Loucy (cell line): Measurements from ENCODE around the gene NELFA.

ENCODE experiments used
- H2AFZ ChIP-seq: fragments of 200-600 bp; sonication (generic); 2 replicates; pipeline ENCODE4 v1.6.0; 2016; ENCODE audit warnings: antibody characterized with exemption, mild to moderate bottlenecking, low read length, moderate library complexity
- H3F3A ChIP-seq: fragments of 200-600 bp; 2 replicates; pipeline ENCODE4 v1.6.0; 2016; ENCODE audit warnings: antibody characterized with exemption, low read depth, mild to moderate bottlenecking
- H3K27me3 ChIP-seq: fragments of 200-600 bp; sonication (generic); 2 replicates; pipeline ENCODE4 v1.6.1; 2014; ENCODE audit warnings: low read length, mild to moderate bottlenecking; ENCODE audit not compliant: insufficient read depth, poor library complexity, severe bottlenecking
- H3K36me3 ChIP-seq: fragments of 200-600 bp; sonication (generic); 2 replicates; pipeline ENCODE4 v1.6.1; 2016; ENCODE audit warnings: low read length; ENCODE audit not compliant: insufficient read depth
- H3K4me1 ChIP-seq: fragments of 200-600 bp; sonication (generic); 2 replicates; pipeline ENCODE4 v1.5.1; 2014; ENCODE audit warnings: low read length, mild to moderate bottlenecking; ENCODE audit not compliant: insufficient read depth, poor library complexity, severe bottlenecking
- H3K4me2 ChIP-seq: fragments of 200-600 bp; sonication (generic); 2 replicates; pipeline ENCODE4 v1.6.0; 2014; ENCODE audit warnings: antibody characterized with exemption, low read length, low read depth, mild to moderate bottlenecking; ENCODE audit not compliant: poor library complexity, severe bottlenecking
- H3K4me3 ChIP-seq: fragments of 200-600 bp; sonication (generic); 2 replicates; pipeline ENCODE4 v1.5.1; 2014; ENCODE audit warnings: low read length, mild to moderate bottlenecking, mixed read lengths; ENCODE audit not compliant: poor library complexity, severe bottlenecking
- H3K79me2 ChIP-seq: fragments of 200-600 bp; sonication (generic); 2 replicates; pipeline ENCODE4 v1.6.1; 2014; ENCODE audit warnings: low read length; ENCODE audit not compliant: insufficient read depth
- H3K9ac ChIP-seq: fragments of 200-600 bp; sonication (generic); 2 replicates; pipeline ENCODE4 v1.6.0; 2014; ENCODE audit warnings: mild to moderate bottlenecking, low read depth, low read length, moderate library complexity; ENCODE audit not compliant: poor library complexity, severe bottlenecking
- H3K9me2 ChIP-seq: fragments of 200-600 bp; sonication (generic); replicated peaks from 2 replicates; pipeline ENCODE4 v1.6.1; 2016; ENCODE audit warnings: low read depth, low read length, mixed read lengths
- H3K9me3 ChIP-seq: fragments of 200-600 bp; sonication (generic); 2 replicates; pipeline ENCODE4 v1.6.1; 2014; ENCODE audit warnings: mild to moderate bottlenecking, antibody characterized with exemption, low read length, low read depth; ENCODE audit not compliant: insufficient read depth
- H4K20me1 ChIP-seq: fragments of 200-600 bp; sonication (generic); 2 replicates; pipeline ENCODE4 v1.6.0; 2014; ENCODE audit warnings: antibody characterized with exemption, low read length, mild to moderate bottlenecking; ENCODE audit not compliant: insufficient read depth, poor library complexity, severe bottlenecking
- EZH2phosphoT487 ChIP-seq: fragments of 200-600 bp; IDR thresholded peaks from 2 replicates; pipeline ENCODE4 v1.6.1; 2018; ENCODE audit warnings: antibody characterized with exemption, mild to moderate bottlenecking, moderate library complexity, borderline replicate concordance
- TF ChIP-seq, protein P1 (sequence below): fragments of 200-600 bp; sonication (generic); conservative IDR thresholded peaks from 2 replicates; pipeline ENCODE4 v1.5.1; 2014; ENCODE audit warnings: mild to moderate bottlenecking, antibody characterized with exemption, low read length

Gene NELFA

DNA sequence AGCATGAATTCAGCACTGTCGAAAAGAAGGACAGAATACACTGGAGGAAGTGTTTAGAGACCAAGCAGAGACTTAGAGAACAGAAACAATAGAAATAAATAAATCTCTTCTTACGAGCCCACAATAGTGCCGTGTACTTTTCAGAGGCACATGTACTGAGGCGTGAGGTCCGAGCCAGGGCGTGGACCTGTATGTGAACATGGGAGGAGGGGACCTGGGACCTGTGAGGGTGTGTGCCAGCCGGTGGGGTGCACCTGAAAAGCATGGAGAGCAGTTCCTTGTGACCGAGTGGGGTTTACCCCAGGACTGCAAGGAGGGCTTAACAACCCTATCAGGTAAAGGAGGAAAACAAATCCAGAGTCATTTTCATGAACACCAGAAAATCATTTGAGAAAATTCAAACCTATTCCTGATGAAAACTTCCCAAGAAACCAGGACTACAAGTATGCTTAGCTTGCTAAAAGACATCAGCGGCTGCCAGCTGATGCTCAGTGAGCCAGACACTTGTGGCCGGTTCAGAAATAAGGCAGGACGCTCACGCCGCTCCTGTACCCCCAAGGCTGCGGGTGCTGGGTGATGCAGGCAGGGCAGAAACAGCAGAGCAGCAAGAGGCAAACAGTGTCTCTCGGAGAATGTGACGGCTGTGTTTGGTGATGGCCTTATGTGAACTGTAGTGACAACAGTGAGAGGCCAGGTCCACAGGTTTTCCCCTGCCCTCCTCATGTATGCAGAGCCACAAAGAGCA, 37.1 kb downstream of the NELFA start:
- no peak overlapping the region for H3K4me3 ChIP-seq
- no peak overlapping the region for H3K9ac ChIP-seq
- H4K20me1 ChIP-seq: no peaks in the 10 kb centered on the region
- TF ChIP-seq, protein P1, sequence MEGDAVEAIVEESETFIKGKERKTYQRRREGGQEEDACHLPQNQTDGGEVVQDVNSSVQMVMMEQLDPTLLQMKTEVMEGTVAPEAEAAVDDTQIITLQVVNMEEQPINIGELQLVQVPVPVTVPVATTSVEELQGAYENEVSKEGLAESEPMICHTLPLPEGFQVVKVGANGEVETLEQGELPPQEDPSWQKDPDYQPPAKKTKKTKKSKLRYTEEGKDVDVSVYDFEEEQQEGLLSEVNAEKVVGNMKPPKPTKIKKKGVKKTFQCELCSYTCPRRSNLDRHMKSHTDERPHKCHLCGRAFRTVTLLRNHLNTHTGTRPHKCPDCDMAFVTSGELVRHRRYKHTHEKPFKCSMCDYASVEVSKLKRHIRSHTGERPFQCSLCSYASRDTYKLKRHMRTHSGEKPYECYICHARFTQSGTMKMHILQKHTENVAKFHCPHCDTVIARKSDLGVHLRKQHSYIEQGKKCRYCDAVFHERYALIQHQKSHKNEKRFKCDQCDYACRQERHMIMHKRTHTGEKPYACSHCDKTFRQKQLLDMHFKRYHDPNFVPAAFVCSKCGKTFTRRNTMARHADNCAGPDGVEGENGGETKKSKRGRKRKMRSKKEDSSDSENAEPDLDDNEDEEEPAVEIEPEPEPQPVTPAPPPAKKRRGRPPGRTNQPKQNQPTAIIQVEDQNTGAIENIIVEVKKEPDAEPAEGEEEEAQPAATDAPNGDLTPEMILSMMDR: no peak
- no peak for TF ChIP-seq EZH2phosphoT487
- H3K79me2 ChIP-seq: no peaks in the 10 kb centered on the region
- H3F3A ChIP-seq: no peaks in the 10 kb centered on the region
- H3K9me3 ChIP-seq: no peaks in the 10 kb centered on the region
- no peaks in the 10 kb centered on the region for H3K4me1 ChIP-seq
- H3K9me2 ChIP-seq: no peaks in the 10 kb centered on the region
- H3K4me2 ChIP-seq: no peak overlapping the region
- H2AFZ ChIP-seq: no peak overlapping the region
- no peaks in the 10 kb centered on the region for H3K27me3 ChIP-seq
- H3K36me3 ChIP-seq: peaks cover 91% of the 10 kb centered on the region

DNA sequence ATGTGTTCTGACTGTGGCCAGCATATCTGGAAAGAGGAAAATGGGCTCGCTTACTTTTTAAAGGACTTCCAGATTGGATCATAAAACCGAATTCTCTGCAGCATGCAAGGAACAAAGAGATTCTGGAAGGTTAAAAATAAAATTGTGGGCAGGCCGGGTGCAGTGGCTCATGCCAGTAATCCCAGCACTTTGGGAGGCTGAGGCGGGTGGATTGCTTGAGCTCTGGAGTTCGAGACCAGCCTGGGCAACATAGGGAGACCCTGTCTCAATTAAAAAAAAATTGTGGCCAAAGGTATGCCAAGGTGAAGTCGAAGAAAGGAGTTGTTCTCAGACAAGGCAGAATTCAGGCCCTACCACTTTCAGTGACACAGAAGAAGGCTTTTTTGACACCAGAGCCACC, 37.8 kb downstream of the NELFA start:
- H3K9me3 ChIP-seq: no peaks in the 10 kb centered on the region
- H3K9ac ChIP-seq: no peak overlapping the region
- H3K27me3 ChIP-seq: no peaks in the 10 kb centered on the region
- H3F3A ChIP-seq: no peaks in the 10 kb centered on the region
- no peak overlapping the region for H3K4me3 ChIP-seq
- H3K4me1 ChIP-seq: no peaks in the 10 kb centered on the region
- no peaks in the 10 kb centered on the region for H4K20me1 ChIP-seq
- no peaks in the 10 kb centered on the region for H3K9me2 ChIP-seq
- TF ChIP-seq, protein P1: no peak
- no peaks in the 10 kb centered on the region for H3K79me2 ChIP-seq
- peaks cover 87% of the 10 kb centered on the region for H3K36me3 ChIP-seq
- H2AFZ ChIP-seq: no peak overlapping the region
- H3K4me2 ChIP-seq: no peak overlapping the region

GRCh38 chr4:1969928-1970723, 38.6 kb downstream of the NELFA start:
- H3K36me3 ChIP-seq: peaks cover 87% of the 10 kb centered on the region
- H3K9ac ChIP-seq: no peak overlapping the region
- TF ChIP-seq, protein P1: no peak
- TF ChIP-seq EZH2phosphoT487: no peak
- H3K4me1 ChIP-seq: no peaks in the 10 kb centered on the region
- no peaks in the 10 kb centered on the region for H3K27me3 ChIP-seq
- H2AFZ ChIP-seq: no peak overlapping the region
- H3K9me2 ChIP-seq: no peaks in the 10 kb centered on the region
- no peak overlapping the region for H3K4me3 ChIP-seq
- H3K79me2 ChIP-seq: no peaks in the 10 kb centered on the region
- H3K4me2 ChIP-seq: no peak overlapping the region
- no peaks in the 10 kb centered on the region for H4K20me1 ChIP-seq
- no peaks in the 10 kb centered on the region for H3F3A ChIP-seq
- H3K9me3 ChIP-seq: no peaks in the 10 kb centered on the region
